ENCODE data around the gene CAND1. TPM values are rescaled to one million over a fixed set of nuclear protein-coding genes. Genes with fewer than 3 reads are reported as not detected.

CAND1 gene
- total RNA-seq, 1 donor from 2014 or later = 104 TPM

DNA sequence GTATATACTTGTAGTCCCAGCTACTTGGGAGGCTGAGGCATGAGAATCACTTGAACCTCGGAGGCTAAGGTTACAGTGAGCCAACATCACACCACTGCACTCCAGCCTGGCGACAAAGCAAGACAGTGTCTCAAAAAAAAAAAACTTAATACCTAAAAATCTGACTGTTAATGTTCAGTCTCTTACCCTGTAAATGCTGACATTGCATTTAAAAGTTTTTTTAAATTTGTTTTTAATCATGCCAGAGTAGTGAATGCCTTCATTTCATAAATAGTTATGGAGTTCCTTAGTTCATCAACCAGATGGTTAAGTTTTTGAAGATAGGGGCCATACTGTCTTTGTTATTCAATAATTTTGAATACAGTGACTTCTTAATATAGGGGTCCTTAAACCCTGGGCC lies 21.2 kb downstream of the CAND1 start:
- TF ChIP-seq, protein P1, sequence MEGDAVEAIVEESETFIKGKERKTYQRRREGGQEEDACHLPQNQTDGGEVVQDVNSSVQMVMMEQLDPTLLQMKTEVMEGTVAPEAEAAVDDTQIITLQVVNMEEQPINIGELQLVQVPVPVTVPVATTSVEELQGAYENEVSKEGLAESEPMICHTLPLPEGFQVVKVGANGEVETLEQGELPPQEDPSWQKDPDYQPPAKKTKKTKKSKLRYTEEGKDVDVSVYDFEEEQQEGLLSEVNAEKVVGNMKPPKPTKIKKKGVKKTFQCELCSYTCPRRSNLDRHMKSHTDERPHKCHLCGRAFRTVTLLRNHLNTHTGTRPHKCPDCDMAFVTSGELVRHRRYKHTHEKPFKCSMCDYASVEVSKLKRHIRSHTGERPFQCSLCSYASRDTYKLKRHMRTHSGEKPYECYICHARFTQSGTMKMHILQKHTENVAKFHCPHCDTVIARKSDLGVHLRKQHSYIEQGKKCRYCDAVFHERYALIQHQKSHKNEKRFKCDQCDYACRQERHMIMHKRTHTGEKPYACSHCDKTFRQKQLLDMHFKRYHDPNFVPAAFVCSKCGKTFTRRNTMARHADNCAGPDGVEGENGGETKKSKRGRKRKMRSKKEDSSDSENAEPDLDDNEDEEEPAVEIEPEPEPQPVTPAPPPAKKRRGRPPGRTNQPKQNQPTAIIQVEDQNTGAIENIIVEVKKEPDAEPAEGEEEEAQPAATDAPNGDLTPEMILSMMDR (IDR thresholded peaks at IDR 0.05) = no peak
- H3K9me3 ChIP-seq = no peaks in the 10 kb centered on the region
- H3K4me3 ChIP-seq = no peak overlapping the region
- DNase-seq = no peak
- H3K27ac ChIP-seq = no peak overlapping the region
- H3K27me3 ChIP-seq (ENCODE audit: low read depth) = no peaks in the 10 kb centered on the region
- H3K4me1 ChIP-seq = no peaks in the 10 kb centered on the region
- intact Hi-C loops (cut with DNase I) = no loop called here
- ATAC-seq = no peak
- peaks cover 25% of the 10 kb centered on the region for H3K36me3 ChIP-seq

- TF ChIP-seq, protein P1 (IDR thresholded peaks at IDR 0.05) = no peak
- no peaks in the 10 kb centered on the region for H3K4me1 ChIP-seq
- no peaks in the 10 kb centered on the region for H3K9me3 ChIP-seq
- H3K4me3 ChIP-seq = no peak overlapping the region
- H3K27ac ChIP-seq = no peak overlapping the region
- DNase-seq = no peak
- ATAC-seq = no peak
- peaks cover 98% of the 10 kb centered on the region for H3K36me3 ChIP-seq
- intact Hi-C loops (cut with DNase I) = no loop called here
- H3K27me3 ChIP-seq (ENCODE audit: low read depth) = no peaks in the 10 kb centered on the region
Measured at GRCh38 chr12:67299526-67299925, 30.4 kb downstream of the CAND1 start.

DNA sequence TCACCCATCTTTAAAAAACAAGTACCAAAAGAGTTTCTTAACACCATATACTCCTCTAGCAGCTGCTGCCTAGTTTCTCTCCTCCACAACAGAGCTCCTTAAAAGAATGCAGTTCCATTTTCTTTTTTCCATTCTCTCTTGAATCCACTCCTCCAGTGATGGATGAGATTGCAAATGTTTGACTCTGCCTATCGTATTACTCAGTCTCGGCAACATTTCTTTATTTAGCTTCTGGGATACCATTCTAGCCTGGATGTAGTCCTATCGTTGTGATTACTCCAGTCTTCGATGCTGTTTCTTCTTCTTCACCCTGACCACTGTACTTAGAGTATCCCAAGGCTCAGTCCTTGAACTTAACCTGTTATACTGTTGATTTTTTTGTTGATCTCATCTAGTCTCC lies 30.8 kb downstream of the CAND1 start:
- no peaks in the 10 kb centered on the region for H3K27me3 ChIP-seq (ENCODE audit: low read depth)
- no peaks in the 10 kb centered on the region for H3K4me1 ChIP-seq
- ATAC-seq = no peak
- peaks cover 98% of the 10 kb centered on the region for H3K36me3 ChIP-seq
- no peak overlapping the region for H3K27ac ChIP-seq
- H3K9me3 ChIP-seq = no peaks in the 10 kb centered on the region
- no peak for DNase-seq
- H3K4me3 ChIP-seq = no peak overlapping the region
- intact Hi-C loops (cut with DNase I) = no loop called here
- TF ChIP-seq, protein P1 (IDR thresholded peaks at IDR 0.05) = no peak

- TF ChIP-seq, protein P1 (IDR thresholded peaks at IDR 0.05) = no peak
- Histone ChIP-seq H3K27me3 (ENCODE audit: low read depth) (no peaks in the 10 kb centered on the region), H3K4me3 (no peak overlapping the region), H3K36me3 (peaks cover 98% of the 10 kb centered on the region), H3K4me1 (no peaks in the 10 kb centered on the region), H3K27ac (no peak overlapping the region), H3K9me3 (no peaks in the 10 kb centered on the region)
- ATAC-seq = no peak
- intact Hi-C loops (cut with DNase I) = no loop called here
- DNase-seq = no peak
Measured at GRCh38 chr12:67302162-67302561, 33.0 kb downstream of the CAND1 start.

DNA sequence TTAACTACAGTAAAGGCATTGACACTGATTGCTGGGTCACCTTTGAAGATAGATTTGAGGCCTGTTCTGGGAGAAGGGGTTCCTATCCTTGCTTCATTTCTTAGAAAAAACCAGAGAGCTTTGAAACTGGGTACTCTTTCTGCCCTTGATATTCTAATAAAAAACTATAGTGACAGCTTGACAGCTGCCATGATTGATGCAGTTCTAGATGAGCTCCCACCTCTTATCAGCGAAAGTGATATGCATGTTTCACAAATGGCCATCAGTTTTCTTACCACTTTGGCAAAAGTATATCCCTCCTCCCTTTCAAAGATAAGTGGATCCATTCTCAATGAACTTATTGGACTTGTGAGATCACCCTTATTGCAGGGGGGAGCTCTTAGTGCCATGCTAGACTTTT lies 36.4 kb downstream of the CAND1 start:
- ATAC-seq (no peak), DNase-seq (no peak)
- TF ChIP-seq, protein P1 (IDR thresholded peaks at IDR 0.05) = no peak
- H3K27ac ChIP-seq = no peak overlapping the region
- intact Hi-C loops (cut with DNase I) = no loop called here
- H3K4me3 ChIP-seq = no peak overlapping the region
- H3K9me3 ChIP-seq = no peaks in the 10 kb centered on the region
- H3K36me3 ChIP-seq = peaks cover 98% of the 10 kb centered on the region
- no peaks in the 10 kb centered on the region for H3K27me3 ChIP-seq (ENCODE audit: low read depth)
- no peaks in the 10 kb centered on the region for H3K4me1 ChIP-seq

DNA sequence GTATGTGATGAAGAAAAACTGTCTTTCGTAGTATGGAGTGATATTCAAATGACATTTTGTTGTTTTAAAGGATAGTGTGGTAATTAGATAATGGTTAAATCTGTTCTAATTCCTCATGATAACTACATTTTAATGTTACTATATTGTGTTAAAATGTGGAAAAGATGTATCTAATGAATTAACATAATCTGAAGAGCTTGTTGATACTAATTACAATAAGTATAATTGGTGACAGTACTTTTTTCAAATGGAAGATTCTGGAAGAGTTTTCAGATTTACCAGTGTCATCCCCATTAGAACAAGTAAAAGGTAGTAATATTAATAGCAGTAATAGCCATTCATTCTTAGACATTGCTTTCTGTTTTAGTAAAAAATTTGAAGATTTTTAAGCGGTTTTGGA lies 37.6 kb downstream of the CAND1 start:
- no peaks in the 10 kb centered on the region for H3K9me3 ChIP-seq
- DNase-seq (no peak), ATAC-seq (no peak)
- H3K27me3 ChIP-seq (ENCODE audit: low read depth) = no peaks in the 10 kb centered on the region
- TF ChIP-seq, protein P1 (IDR thresholded peaks at IDR 0.05) = no peak
- peaks cover 98% of the 10 kb centered on the region for H3K36me3 ChIP-seq
- H3K27ac ChIP-seq = no peak overlapping the region
- no peaks in the 10 kb centered on the region for H3K4me1 ChIP-seq
- intact Hi-C loops (cut with DNase I) = no loop called here
- no peak overlapping the region for H3K4me3 ChIP-seq
